ENCODE measurements around the gene SEBOX. TPM values are rescaled to one million over a fixed set of nuclear protein-coding genes. Genes with fewer than 3 reads are reported as not detected.

Gene SEBOX
- polyA plus RNA-seq, 2 of the 4 experiments (the other 2 are of a cell fraction) = not detected

DNA sequence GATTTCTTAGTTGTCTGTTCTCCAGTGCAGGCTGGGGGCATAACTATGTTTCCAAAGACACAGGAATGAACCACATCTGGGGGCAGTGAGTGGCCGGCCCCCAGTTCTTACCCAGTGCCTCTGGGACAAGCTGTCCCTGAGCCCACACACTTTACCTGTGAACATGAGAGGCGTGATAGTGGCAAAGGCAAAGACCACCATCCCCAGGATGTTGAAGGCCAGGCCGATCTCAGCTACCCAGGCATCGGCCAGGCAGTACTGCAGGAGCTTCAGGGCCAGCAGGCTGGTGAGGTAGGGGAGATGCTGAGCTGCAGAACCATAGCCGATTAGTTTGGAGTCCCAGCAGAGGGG is 39.4 kb upstream of the SEBOX start (continued):
- no peak for TF ChIP-seq ESRRA (IDR thresholded peaks at IDR 0.05; ENCODE audit: borderline replicate concordance, low read length)

DNA sequence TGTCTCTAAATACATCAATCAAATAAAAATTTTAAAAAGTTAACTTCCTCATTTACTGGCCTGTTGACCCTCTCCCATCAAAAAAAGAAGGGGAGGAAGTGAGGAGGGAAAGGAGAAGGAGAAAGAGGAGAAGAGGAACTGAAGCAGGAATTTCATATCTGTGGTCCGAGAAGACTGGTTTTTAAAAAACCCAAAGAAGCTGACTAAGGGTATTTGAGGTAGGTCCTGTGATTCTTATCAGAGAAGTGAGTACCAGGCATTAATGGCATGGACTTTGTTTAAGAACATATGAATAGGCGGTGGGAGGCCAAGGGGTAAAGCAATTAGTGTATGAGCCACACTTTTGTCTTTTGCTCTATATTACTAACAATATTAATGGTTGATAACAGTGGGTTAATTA is 39.0 kb upstream of the SEBOX start:
- CTCF ChIA-PET = interaction anchor here (5.6 kb wide), 1 partner anchor 13 kb away, joined by 53 read pairs; no protein-coding TSS in a partner anchor
- Histone ChIP-seq H3K9me3 (no peaks in the 10 kb centered on the region), H3K27ac (no peak overlapping the region), H3K4me2 (no peak overlapping the region), H3K4me3 (no peak overlapping the region), H3K4me1 (peaks cover 18% of the 10 kb centered on the region)
- 96% methylated on average over 2 of the region's 2 CpGs for WGBS (ENCODE audit: missing lambda C conversion rate)
- POLR2A ChIA-PET = interaction anchor here (0.9 kb wide), 1 partner anchor 69 kb away, joined by 3 read pairs; the partner anchor contains the start of genes IFT20 and TNFAIP1
- FAIRE-seq = no peak
- no peak for TF ChIP-seq HOXB5 (CRISPR knock-in tag; IDR thresholded peaks at IDR 0.05)
- no peak for TF ChIP-seq SREBF2 (IDR thresholded peaks at IDR 0.05)
- TF ChIP-seq, protein P1, sequence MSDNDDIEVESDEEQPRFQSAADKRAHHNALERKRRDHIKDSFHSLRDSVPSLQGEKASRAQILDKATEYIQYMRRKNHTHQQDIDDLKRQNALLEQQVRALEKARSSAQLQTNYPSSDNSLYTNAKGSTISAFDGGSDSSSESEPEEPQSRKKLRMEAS (IDR thresholded peaks at IDR 0.05) = no peak
- TF ChIP-seq PHF8 (IDR thresholded peaks at IDR 0.05; ENCODE audit: borderline replicate concordance, low read depth) = no peak
- no peak for TF ChIP-seq FOXS1 (CRISPR knock-in tag; IDR thresholded peaks at IDR 0.05)
- TF ChIP-seq TP53 (CRISPR knock-in tag; IDR thresholded peaks at IDR 0.05) = no peak
- TF ChIP-seq, protein P2, sequence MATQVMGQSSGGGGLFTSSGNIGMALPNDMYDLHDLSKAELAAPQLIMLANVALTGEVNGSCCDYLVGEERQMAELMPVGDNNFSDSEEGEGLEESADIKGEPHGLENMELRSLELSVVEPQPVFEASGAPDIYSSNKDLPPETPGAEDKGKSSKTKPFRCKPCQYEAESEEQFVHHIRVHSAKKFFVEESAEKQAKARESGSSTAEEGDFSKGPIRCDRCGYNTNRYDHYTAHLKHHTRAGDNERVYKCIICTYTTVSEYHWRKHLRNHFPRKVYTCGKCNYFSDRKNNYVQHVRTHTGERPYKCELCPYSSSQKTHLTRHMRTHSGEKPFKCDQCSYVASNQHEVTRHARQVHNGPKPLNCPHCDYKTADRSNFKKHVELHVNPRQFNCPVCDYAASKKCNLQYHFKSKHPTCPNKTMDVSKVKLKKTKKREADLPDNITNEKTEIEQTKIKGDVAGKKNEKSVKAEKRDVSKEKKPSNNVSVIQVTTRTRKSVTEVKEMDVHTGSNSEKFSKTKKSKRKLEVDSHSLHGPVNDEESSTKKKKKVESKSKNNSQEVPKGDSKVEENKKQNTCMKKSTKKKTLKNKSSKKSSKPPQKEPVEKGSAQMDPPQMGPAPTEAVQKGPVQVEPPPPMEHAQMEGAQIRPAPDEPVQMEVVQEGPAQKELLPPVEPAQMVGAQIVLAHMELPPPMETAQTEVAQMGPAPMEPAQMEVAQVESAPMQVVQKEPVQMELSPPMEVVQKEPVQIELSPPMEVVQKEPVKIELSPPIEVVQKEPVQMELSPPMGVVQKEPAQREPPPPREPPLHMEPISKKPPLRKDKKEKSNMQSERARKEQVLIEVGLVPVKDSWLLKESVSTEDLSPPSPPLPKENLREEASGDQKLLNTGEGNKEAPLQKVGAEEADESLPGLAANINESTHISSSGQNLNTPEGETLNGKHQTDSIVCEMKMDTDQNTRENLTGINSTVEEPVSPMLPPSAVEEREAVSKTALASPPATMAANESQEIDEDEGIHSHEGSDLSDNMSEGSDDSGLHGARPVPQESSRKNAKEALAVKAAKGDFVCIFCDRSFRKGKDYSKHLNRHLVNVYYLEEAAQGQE (IDR thresholded peaks at IDR 0.05) = no peak
- no peak for TF ChIP-seq CHD4 (IDR thresholded peaks at IDR 0.05; ENCODE audit: borderline replicate concordance)
- no peak for TF ChIP-seq SMC3 (IDR thresholded peaks at IDR 0.05)
- TF ChIP-seq HOXB13 (CRISPR knock-in tag; IDR thresholded peaks at IDR 0.05; ENCODE audit: low read depth) = no peak
- no peak for TF ChIP-seq RCOR1 (IDR thresholded peaks at IDR 0.05; ENCODE audit: low read depth, low read length)
- TF ChIP-seq, protein P3, sequence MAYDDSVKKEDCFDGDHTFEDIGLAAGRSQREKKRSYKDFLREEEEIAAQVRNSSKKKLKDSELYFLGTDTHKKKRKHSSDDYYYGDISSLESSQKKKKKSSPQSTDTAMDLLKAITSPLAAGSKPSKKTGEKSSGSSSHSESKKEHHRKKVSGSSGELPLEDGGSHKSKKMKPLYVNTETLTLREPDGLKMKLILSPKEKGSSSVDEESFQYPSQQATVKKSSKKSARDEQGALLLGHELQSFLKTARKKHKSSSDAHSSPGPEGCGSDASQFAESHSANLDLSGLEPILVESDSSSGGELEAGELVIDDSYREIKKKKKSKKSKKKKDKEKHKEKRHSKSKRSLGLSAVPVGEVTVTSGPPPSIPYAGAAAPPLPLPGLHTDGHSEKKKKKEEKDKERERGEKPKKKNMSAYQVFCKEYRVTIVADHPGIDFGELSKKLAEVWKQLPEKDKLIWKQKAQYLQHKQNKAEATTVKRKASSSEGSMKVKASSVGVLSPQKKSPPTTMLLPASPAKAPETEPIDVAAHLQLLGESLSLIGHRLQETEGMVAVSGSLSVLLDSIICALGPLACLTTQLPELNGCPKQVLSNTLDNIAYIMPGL (CRISPR knock-in tag; IDR thresholded peaks at IDR 0.05; ENCODE audit: borderline replicate concordance) = no peak
- TF ChIP-seq FOSB (CRISPR knock-in tag; IDR thresholded peaks at IDR 0.05) = no peak
- no peak for TF ChIP-seq ZFP36 (IDR thresholded peaks at IDR 0.05; ENCODE audit: borderline replicate concordance, partially characterized antibody)
- no peak for TF ChIP-seq HDAC2 (IDR thresholded peaks at IDR 0.05)
- TF ChIP-seq, protein P4, sequence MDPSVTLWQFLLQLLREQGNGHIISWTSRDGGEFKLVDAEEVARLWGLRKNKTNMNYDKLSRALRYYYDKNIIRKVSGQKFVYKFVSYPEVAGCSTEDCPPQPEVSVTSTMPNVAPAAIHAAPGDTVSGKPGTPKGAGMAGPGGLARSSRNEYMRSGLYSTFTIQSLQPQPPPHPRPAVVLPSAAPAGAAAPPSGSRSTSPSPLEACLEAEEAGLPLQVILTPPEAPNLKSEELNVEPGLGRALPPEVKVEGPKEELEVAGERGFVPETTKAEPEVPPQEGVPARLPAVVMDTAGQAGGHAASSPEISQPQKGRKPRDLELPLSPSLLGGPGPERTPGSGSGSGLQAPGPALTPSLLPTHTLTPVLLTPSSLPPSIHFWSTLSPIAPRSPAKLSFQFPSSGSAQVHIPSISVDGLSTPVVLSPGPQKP (IDR thresholded peaks at IDR 0.05; ENCODE audit: low read depth, low read length) = no peak
- no peak for TF ChIP-seq JUN (IDR thresholded peaks at IDR 0.05)
- TF ChIP-seq CEBPB (IDR thresholded peaks at IDR 0.05) = no peak
- TF ChIP-seq MAZ (IDR thresholded peaks at IDR 0.05; ENCODE audit: borderline replicate concordance, low read depth, low read length) = no peak
- TF ChIP-seq EHMT2 (IDR thresholded peaks at IDR 0.05; ENCODE audit: low read depth) = no peak
- no peak for ATAC-seq
- no peak for DNase-seq (ENCODE audit: low read depth in 1 of 2, low spot score in 1 of 2)

Data from A549 (cell line).